A549 (cell line): ENCODE results near the gene RNF4.

Experiments
- CHD2 ChIP-seq: fragments of 150-350 bp; IDR thresholded peaks from 2 replicates; pipeline ENCODE4 v1.6.1; 2014; ENCODE audit warnings: low read length; ENCODE audit not compliant: partially characterized antibody
- CTCF ChIP-seq: fragments of >200 bp; sonication (Bioruptor Twin); formaldehyde crosslinking; IDR thresholded peaks from 3 replicates; pipeline ENCODE4 v1.5.1; 2016
- HMGXB4 ChIP-seq: fragments of 250-450 bp; sonication (Bioruptor Pico); IDR thresholded peaks from 2 replicates; pipeline ENCODE4 v1.5.0; 2021; ENCODE audit warnings: mild to moderate bottlenecking, moderate library complexity, borderline replicate concordance
- KDM1A ChIP-seq: fragments of 200-600 bp; sonication (generic); IDR thresholded peaks from 2 replicates; pipeline ENCODE4 v1.6.1; 2016; ENCODE audit warnings: low read depth, mild to moderate bottlenecking
- MAFK ChIP-seq: fragments of 450-650 bp; IDR thresholded peaks from 2 replicates; pipeline ENCODE4 v1.6.1; 2014; ENCODE audit not compliant: partially characterized antibody
- MAX ChIP-seq: IDR thresholded peaks from 2 replicates; pipeline ENCODE4 v1.6.1; 2012
- MAZ ChIP-seq: fragments of 150-350 bp; IDR thresholded peaks from 2 replicates; pipeline ENCODE4 v1.6.1; 2014; ENCODE audit warnings: antibody characterized with exemption, low read depth, low read length, borderline replicate concordance
- POLR2AphosphoS2 ChIP-seq: conservative IDR thresholded peaks from 2 replicates; pipeline ENCODE4 v1.6.1; 2012; ENCODE audit warnings: low read length, improper control_type of control experiment, inconsistent platforms
- RAD21 ChIP-seq, 2 experiments: fragments of >200 bp in 1 of 2; sonication (Bioruptor Twin) in 1 of 2; formaldehyde crosslinking in 1 of 2; IDR thresholded peaks in 1 of 2; conservative IDR thresholded peaks in 1 of 2; 2 replicates in 1 of 2; 3 replicates in 1 of 2; pipeline ENCODE4 v1.6.1; 2012 to 2018; ENCODE audit warnings: inconsistent platforms in 1 of 2
- SMC3 ChIP-seq: fragments of >200 bp; sonication (Bioruptor Twin); formaldehyde crosslinking; IDR thresholded peaks from 3 replicates; pipeline ENCODE4 v1.6.1; 2018; ENCODE audit warnings: inconsistent platforms
- TP53 ChIP-seq: fragments of 250-450 bp; sonication (Bioruptor Pico); IDR thresholded peaks from 2 replicates; pipeline ENCODE4 v1.5.0; 2021; ENCODE audit warnings: mild to moderate bottlenecking, moderate library complexity
- ZC3H11A ChIP-seq: fragments of 450-650 bp; IDR thresholded peaks from 2 replicates; pipeline ENCODE4 v1.6.1; 2014; ENCODE audit warnings: antibody characterized with exemption, mild to moderate bottlenecking
- ZFP36 ChIP-seq: fragments of 450-650 bp; IDR thresholded peaks from 2 replicates; pipeline ENCODE4 v1.6.1; 2014; ENCODE audit warnings: borderline replicate concordance; ENCODE audit not compliant: partially characterized antibody

GRCh38 chr4:2443956-2444740 lies 24.8 kb upstream of the RNF4 start:
- no peak for TF ChIP-seq CTCF
- no peak for TF ChIP-seq RAD21 (conservative IDR thresholded peaks at IDR 0.05 in 1 of 2, IDR thresholded peaks at IDR 0.05 in 1 of 2)
- TF ChIP-seq ZC3H11A, result no peak
- no peak for TF ChIP-seq SMC3
- TF ChIP-seq CHD2, result no peak
- no peak for TF ChIP-seq MAZ
- TF ChIP-seq ZFP36, result no peak
- TF ChIP-seq TP53 (CRISPR knock-in tag), result no peak
- no peak for TF ChIP-seq POLR2AphosphoS2
- TF ChIP-seq KDM1A, result no peak
- no peak for TF ChIP-seq HMGXB4
- TF ChIP-seq MAX, result no peak
- TF ChIP-seq MAFK, result no peak
